Measurements from ENCODE around the gene NES.

NES gene

GRCh38 chr1:156622581-156623297 lies 54.5 kb downstream of the NES start:
- H3K9me3 ChIP-seq = no peaks in the 10 kb centered on the region
- H3K4me3 ChIP-seq = no peak overlapping the region
- H3K27me3 ChIP-seq = peaks cover 0 to 46% of the 10 kb centered on the region in 2 donors
- H3K36me3 ChIP-seq = no peaks in the 10 kb centered on the region
- H3K27ac ChIP-seq = no peak overlapping the region
- intact Hi-C loops (cut with DNase I; ENCODE audit: low total_unique reads) = loop anchor here (5.0 kb wide), 1 partner anchor 50 kb away; no protein-coding TSS in a partner anchor
- no peak for DNase-seq
- H3K4me1 ChIP-seq = peaks cover 0 to 29% (median 21%) of the 10 kb centered on the region in 4 donors
- no peak for TF ChIP-seq CTCF (IDR thresholded peaks at IDR 0.05)

GRCh38 chr1:156619582-156619955 lies 57.6 kb downstream of the NES start:
- no peak for TF ChIP-seq CTCF (IDR thresholded peaks at IDR 0.05)
- H3K36me3 ChIP-seq = no peaks in the 10 kb centered on the region
- peaks cover 0 to 36% (median 29%) of the 10 kb centered on the region in 4 donors for H3K4me1 ChIP-seq
- peaks cover 0 to 15% of the 10 kb centered on the region in 2 donors for H3K27me3 ChIP-seq
- no peak for DNase-seq
- intact Hi-C loops (cut with DNase I; ENCODE audit: low total_unique reads) = no loop called here
- H3K27ac ChIP-seq = no peak overlapping the region
- H3K9me3 ChIP-seq = no peaks in the 10 kb centered on the region
- no peak overlapping the region for H3K4me3 ChIP-seq

GRCh38 chr1:156618853-156619581 lies 58.2 kb downstream of the NES start, which contains the start of gene HAPLN2:
Gene HAPLN2 (plus strand): TSS chr1:156619415. CDS start chr1:156623491, 4,076 bp downstream.
- intact Hi-C loops (cut with DNase I; ENCODE audit: low total_unique reads) = no loop called here
- H3K27me3 ChIP-seq = peaks cover 0 to 9% of the 10 kb centered on the region in 2 donors

More at GRCh38 chr1:156618853-156619581, 58.2 kb downstream of the NES start, which contains the start of gene HAPLN2:
- Histone ChIP-seq H3K9me3 (no peaks in the 10 kb centered on the region), H3K27ac (no peak within 1 kb of the TSS), H3K36me3 (no peaks in the 10 kb centered on the region), H3K4me3 (no peak within 1 kb of the TSS), H3K4me1 (peaks cover 0 to 36% (median 25%) of the 10 kb centered on the region in 4 donors)
- DNase-seq = no peak
- TF ChIP-seq CTCF (IDR thresholded peaks at IDR 0.05) = no peak
